Naive thymus-derived CD8-positive, alpha-beta T cell (primary cell): ENCODE measurements around the gene MAEA. TPM values are rescaled to one million over a fixed set of nuclear protein-coding genes. Genes with fewer than 3 reads are reported as not detected.

Source experiments
- ATAC-seq, 2 donors: fragments of 150-1000 bp; cut with Tn5 transposase in 1 of 2; sonication (Bioruptor Pico), chemical (Tn5 transposase) in 1 of 2; 1 replicate in 1 of 2; 2 replicates in 1 of 2; pipeline ENCODE4 v1.10.0; 2021; ENCODE audit warnings: mild to moderate bottlenecking in 2 of 2, moderate library complexity in 2 of 2
- POLR2A ChIA-PET: fragments of 350-600 bp; sonication (Branson Sonifier 250); formaldehyde crosslinking; loops from one replicate; lab custom pipeline; 2021; ENCODE audit warnings: antibody characterized with exemption; lab: Charles Lee
- DNase-seq, 10 donors: peaks; one replicate each; pipeline versions ENCODE4 v3.0.0 to v3.0.0-alpha.2; 2020 to 2022
- H3K27ac Mint-ChIP-seq, 10 donors: one replicate each; pipeline ENCODE4 v1.8.0; 2020 to 2022; ENCODE audit warnings: mild to moderate bottlenecking in 10 of 10, mixed read lengths in 10 of 10, moderate library complexity in 4 of 10, inconsistent platforms in 1 of 10
- H3K27me3 Mint-ChIP-seq, 5 donors: one replicate each; pipeline ENCODE4 v1.8.0; 2021 to 2022; ENCODE audit warnings: mixed read lengths in 5 of 5
- H3K36me3 Mint-ChIP-seq, 3 donors: one replicate each; pipeline ENCODE4 v1.8.0; 2020 to 2022; ENCODE audit warnings: mixed read lengths in 3 of 3, mild to moderate bottlenecking in 2 of 3, inconsistent platforms in 1 of 3
- H3K4me1 Mint-ChIP-seq, 4 donors: one replicate each; pipeline ENCODE4 v1.8.0; 2021 to 2022; ENCODE audit warnings: mixed read lengths in 4 of 4
- H3K4me3 Mint-ChIP-seq, 10 donors: one replicate each; pipeline ENCODE4 v1.8.0; 2020 to 2022; ENCODE audit warnings: mild to moderate bottlenecking in 10 of 10, mixed read lengths in 10 of 10, moderate library complexity in 6 of 10, inconsistent platforms in 1 of 10
- H3K9me3 Mint-ChIP-seq, 9 donors: one replicate each; pipeline ENCODE4 v1.8.0; 2020 to 2022; ENCODE audit warnings: mixed read lengths in 9 of 9, mild to moderate bottlenecking in 3 of 9, inconsistent platforms in 1 of 9, moderate library complexity in 1 of 9
- polyA plus RNA-seq, 3 donors: library from polyadenylated mRNA; unstranded; fragments of 300-500 nt; fragmentation: Illumina TruSeq; gene quantifications; one replicate each; pipeline ENCODE4 v1.2.3, GENCODE V29; 2021
- total RNA-seq, 8 experiments: library from RNA in 2 of 8; stranded (reverse) in 2 of 8; gene quantifications; one replicate each; pipeline ENCODE4 v1.2.3 and lab custom pipeline; 2021 to 2026

Gene MAEA
- total and polyA plus RNA-seq, 5 experiments from 2014 or later = 56.7 to 112 (median 75.1) TPM

GRCh38 chr4:1309261-1310010 lies 19.7 kb downstream of the MAEA start:
- H3K27ac Mint-ChIP-seq = peak overlapping the region; percentile 74 to 91 (median 86)
- DNase-seq (peak; percentile 38 to 82 (median 46)), ATAC-seq (peak; percentile 76 to 77)
- peaks cover 26 to 76% (median 66%) of the 10 kb centered on the region in 4 donors for H3K4me1 Mint-ChIP-seq
- no peaks in the 10 kb centered on the region for H3K9me3 Mint-ChIP-seq
- peaks cover 3 to 34% (median 4%) of the 10 kb centered on the region in 3 donors for H3K36me3 Mint-ChIP-seq
- H3K4me3 Mint-ChIP-seq = peak overlapping the region; percentile 76 to 91 (median 84)
- POLR2A ChIA-PET = interaction anchor here (0.6 to 2.2 kb wide), 11 partner anchors 9 to 1067 kb away, joined by 3 to 11 read pairs (median 3); partner anchors contain the start of genes CTBP1, MAEA and UVSSA
- no peaks in the 10 kb centered on the region for H3K27me3 Mint-ChIP-seq

DNA sequence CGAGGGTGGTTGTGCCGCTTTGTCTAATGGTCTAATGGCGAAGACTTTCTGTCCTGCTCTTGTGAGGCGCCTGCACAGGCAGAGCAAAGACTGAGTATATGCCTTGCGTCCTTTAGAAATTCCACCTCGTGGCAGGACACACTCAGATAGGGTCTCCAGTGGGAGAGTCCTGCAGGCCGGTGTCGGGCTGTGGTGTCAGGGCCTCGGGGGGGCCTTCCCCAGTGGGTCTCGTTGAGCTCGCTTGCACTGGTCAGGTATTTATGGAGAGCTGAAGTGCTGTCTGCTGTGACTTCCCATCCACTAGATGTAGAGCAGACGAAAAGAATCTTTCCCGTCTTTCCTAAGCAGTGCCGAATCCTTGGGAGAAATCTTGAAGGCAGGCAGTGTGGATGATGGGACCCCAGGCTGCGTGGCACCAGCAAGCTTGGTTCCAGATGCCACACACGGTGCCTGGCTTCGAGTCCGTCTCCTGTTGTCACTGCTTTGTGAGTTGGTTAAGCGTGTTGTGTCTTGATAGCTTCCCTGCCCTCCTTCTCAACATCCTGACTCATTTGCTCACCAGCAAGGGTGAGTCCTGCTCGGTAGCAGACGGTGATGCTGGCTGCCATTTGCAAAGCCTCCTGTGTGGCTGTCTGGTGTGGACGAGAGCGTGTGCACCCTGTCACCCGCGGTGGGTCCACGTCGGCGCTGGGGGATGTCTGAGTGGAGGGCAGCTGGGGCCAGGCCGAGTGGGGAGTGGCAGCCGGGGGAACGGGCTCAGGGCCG lies 20.5 kb downstream of the MAEA start:
- DNase-seq = no peak
- POLR2A ChIA-PET = interaction anchor here (0.6 to 2.2 kb wide), 5 partner anchors 17 to 419 kb away, joined by 3 to 11 read pairs (median 4); partner anchors contain the start of gene MAEA
- Mint-ChIP-seq H3K4me1 (peaks cover 22 to 73% (median 64%) of the 10 kb centered on the region in 4 donors), H3K4me3 (peak overlapping the region; percentile 62 to 91 (median 84)), H3K27me3 (no peaks in the 10 kb centered on the region), H3K9me3 (no peaks in the 10 kb centered on the region), H3K36me3 (peaks cover 3 to 39% (median 5%) of the 10 kb centered on the region in 3 donors), H3K27ac (peak overlapping the region in 8 of 10 donors; percentile 56 to 89 (median 74))
- ATAC-seq = no peak

DNA sequence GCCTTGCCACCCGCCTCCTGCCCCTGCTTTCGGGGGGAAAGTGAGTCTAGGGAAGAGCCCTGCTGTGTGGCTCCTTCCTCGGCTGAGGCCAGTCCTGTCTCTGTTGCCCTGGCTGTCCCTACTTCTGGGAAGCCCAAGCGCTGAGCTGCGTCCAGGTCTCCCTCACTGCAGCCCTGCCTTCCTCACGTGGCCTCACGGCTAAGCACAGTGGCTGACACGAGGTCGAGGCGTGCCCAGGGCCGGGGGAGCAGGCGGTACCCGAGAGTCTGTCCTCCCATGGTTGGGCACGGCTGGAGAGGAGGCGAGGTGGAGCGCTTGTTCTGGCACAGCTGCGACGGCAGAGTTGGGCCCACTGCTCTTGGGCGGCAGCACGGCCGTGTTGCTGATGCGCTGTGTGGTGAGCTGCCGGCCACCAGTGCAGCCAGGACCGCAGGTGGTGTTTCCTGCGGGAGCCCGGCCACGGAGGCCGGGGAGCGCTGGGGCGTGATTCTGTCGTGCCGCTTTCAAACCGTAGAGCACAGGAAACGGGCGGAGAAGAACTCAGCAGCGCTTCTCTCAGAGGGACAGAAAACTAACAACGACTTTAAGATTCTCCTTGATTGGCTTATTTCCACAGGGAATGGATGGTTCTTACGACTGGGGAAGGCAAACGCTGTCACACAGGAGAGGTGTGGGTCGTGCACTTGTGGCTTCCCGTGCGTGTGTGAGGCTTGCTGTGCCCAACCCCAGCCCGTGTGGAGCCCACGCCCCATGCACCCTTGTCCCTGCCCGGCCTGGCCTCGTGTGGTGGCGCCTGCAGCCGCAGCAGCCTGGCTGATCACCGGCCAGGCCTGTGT lies 21.3 kb downstream of the MAEA start:
- no peaks in the 10 kb centered on the region for H3K9me3 Mint-ChIP-seq
- H3K4me1 Mint-ChIP-seq = peaks cover 22 to 68% (median 62%) of the 10 kb centered on the region in 4 donors
- H3K36me3 Mint-ChIP-seq = peaks cover 3 to 43% (median 5%) of the 10 kb centered on the region in 3 donors
- ATAC-seq = peak; percentile 43 to 65
- H3K4me3 Mint-ChIP-seq = peak overlapping the region; percentile 28 to 91 (median 53)
- POLR2A ChIA-PET = interaction anchor here (0.6 to 1.3 kb wide), 3 partner anchors 20 to 420 kb away, joined by 3 to 4 read pairs (median 4); partner anchors contain the start of gene MAEA
- no peaks in the 10 kb centered on the region for H3K27me3 Mint-ChIP-seq
- H3K27ac Mint-ChIP-seq = peak overlapping the region in 9 of 10 donors; percentile 53 to 90 (median 81)
- peak in 5 of 10 donors; percentile 22 to 46 (median 31) for DNase-seq

DNA sequence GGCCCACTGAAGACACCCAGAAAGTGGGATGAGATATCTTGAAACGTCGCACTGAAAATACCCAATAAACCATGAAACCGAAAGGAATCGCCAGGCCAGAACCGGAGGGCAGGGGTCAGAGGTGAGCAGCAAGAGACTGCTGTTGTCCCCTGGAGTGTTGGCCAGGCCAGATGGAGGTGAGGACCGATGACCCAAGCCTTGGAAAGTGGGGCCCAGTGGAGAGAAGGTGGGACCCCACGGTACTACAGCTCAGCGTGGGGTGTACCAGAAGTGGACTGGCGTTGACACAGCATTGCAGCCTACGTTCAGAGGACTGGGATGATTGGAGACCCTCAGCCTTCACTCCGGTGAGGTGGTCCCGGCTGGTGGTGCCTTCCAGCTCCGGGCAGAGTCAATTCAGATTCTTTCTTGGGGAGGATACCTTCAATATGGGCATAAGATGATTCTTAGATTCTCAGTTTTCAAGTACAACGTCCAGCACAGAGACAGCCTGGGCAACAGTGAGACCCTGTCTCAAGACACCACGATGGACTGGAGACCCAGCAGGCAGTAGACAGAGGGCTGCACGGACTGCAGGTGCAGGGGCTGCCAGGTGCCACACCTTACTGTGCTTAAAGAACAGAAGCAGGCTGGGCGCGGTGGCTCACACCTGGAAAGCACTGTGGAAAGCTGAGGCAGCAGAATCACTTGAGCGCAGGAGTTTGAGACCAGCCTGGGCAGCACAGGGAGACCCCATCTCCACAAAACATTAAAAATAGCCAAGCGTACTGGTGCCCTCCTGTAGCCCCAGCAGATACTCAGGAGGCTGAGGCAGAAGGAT lies 23.3 kb downstream of the MAEA start:
- Mint-ChIP-seq H3K27me3 (no peaks in the 10 kb centered on the region), H3K9me3 (no peaks in the 10 kb centered on the region), H3K27ac (peak overlapping the region in 5 of 10 donors; percentile 46 to 75 (median 49)), H3K4me1 (peaks cover 17 to 63% (median 52%) of the 10 kb centered on the region in 4 donors), H3K4me3 (no peak overlapping the region), H3K36me3 (peaks cover 5 to 49% (median 6%) of the 10 kb centered on the region in 3 donors)
- DNase-seq = no peak
- POLR2A ChIA-PET = interaction anchor here (0.6 to 1.0 kb wide), 3 partner anchors 18 to 250 kb away, joined by 3 read pairs; no protein-coding TSS in a partner anchor
- no peak for ATAC-seq

- H3K27me3 Mint-ChIP-seq = no peaks in the 10 kb centered on the region
- DNase-seq = no peak
- POLR2A ChIA-PET = interaction anchor here (0.6 to 1.1 kb wide), 2 partner anchors 15 to 32 kb away, joined by 3 to 4 read pairs; partner anchors contain the start of gene UVSSA
- peaks cover 12 to 46% (median 33%) of the 10 kb centered on the region in 4 donors for H3K4me1 Mint-ChIP-seq
- peak overlapping the region in 2 of 10 donors; percentile 74 to 90 for H3K27ac Mint-ChIP-seq
- no peaks in the 10 kb centered on the region for H3K9me3 Mint-ChIP-seq
- no peak for ATAC-seq
- H3K4me3 Mint-ChIP-seq = peak overlapping the region in 1 of 10 donors; percentile 26
- H3K36me3 Mint-ChIP-seq = peaks cover 5 to 61% (median 12%) of the 10 kb centered on the region in 3 donors
These were observed 25.6 kb downstream of the MAEA start for GRCh38 chr4:1315306-1315705.

- peak overlapping the region in 7 of 10 donors; percentile 47 to 88 (median 76) for H3K27ac Mint-ChIP-seq
- POLR2A ChIA-PET = interaction anchor here (0.6 to 1.1 kb wide), 2 partner anchors 14 to 31 kb away, joined by 3 to 4 read pairs; partner anchors contain the start of gene UVSSA
- peaks cover 12 to 43% (median 30%) of the 10 kb centered on the region in 4 donors for H3K4me1 Mint-ChIP-seq
- ATAC-seq (peak; percentile 40 to 44), DNase-seq (peak in 2 of 10 donors; percentile 17 to 23)
- H3K9me3 Mint-ChIP-seq = no peaks in the 10 kb centered on the region
- H3K4me3 Mint-ChIP-seq = peak overlapping the region in 5 of 10 donors; percentile 13 to 64 (median 30)
- H3K36me3 Mint-ChIP-seq = peaks cover 5 to 67% (median 12%) of the 10 kb centered on the region in 3 donors
- no peaks in the 10 kb centered on the region for H3K27me3 Mint-ChIP-seq
These were observed 26.3 kb downstream of the MAEA start for GRCh38 chr4:1315836-1316536.

DNA sequence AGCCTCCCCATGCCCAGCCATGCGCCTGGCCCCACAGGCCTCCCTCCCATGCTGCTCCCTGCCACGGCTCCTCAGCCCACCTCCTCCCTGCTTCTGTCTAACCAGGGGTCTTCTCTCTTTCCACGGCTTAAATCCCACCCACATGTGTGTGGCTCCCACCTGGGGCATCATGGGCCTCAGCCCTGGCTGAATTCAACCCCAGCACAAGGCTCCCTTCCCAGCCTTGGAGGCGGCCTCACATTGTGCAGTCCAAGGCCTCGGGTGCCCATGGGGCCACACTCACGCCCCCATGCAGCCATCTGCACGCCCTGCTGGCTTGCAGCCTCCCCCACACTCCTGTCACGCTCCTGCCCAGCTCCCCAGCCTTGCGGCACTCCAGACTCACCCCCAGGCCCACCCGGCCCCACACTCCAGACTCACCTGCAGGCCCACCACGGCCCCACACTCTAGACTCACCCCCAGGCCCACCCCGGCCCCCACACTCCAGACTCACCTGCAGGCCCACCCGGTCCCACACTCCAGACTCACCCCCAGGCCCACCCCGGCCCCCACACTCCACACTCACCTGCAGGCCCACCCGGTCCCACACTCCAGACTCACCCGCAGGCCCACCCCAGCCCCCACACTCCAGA lies 27.0 kb downstream of the MAEA start:
- DNase-seq (no peak), ATAC-seq (no peak)
- POLR2A ChIA-PET = interaction anchor here (1.1 kb wide), 1 partner anchor 13 kb away, joined by 4 read pairs; no protein-coding TSS in a partner anchor
- Mint-ChIP-seq H3K4me3 (peak overlapping the region in 1 of 10 donors; percentile 42), H3K27me3 (no peaks in the 10 kb centered on the region), H3K27ac (peak overlapping the region in 4 of 10 donors; percentile 67 to 83 (median 74)), H3K4me1 (peaks cover 15 to 40% (median 23%) of the 10 kb centered on the region in 4 donors), H3K36me3 (peaks cover 5 to 71% (median 12%) of the 10 kb centered on the region in 3 donors), H3K9me3 (no peaks in the 10 kb centered on the region)

GRCh38 chr4:1317177-1318045 lies 27.7 kb downstream of the MAEA start:
- Mint-ChIP-seq H3K27ac (peak overlapping the region in 6 of 10 donors; percentile 15 to 78 (median 72)), H3K9me3 (no peaks in the 10 kb centered on the region), H3K4me3 (peak overlapping the region in 1 of 10 donors; percentile 42), H3K27me3 (no peaks in the 10 kb centered on the region), H3K36me3 (peaks cover 5 to 69% (median 12%) of the 10 kb centered on the region in 3 donors), H3K4me1 (peaks cover 14 to 34% (median 19%) of the 10 kb centered on the region in 4 donors)
- DNase-seq = peak in 1 of 10 donors; percentile 44
- no peak for ATAC-seq
- POLR2A ChIA-PET = interaction anchor here (1.5 kb wide), 1 partner anchor 9 kb away, joined by 3 read pairs; no protein-coding TSS in a partner anchor

GRCh38 chr4:1318046-1318375 lies 28.3 kb downstream of the MAEA start:
- POLR2A ChIA-PET = interaction anchor here (1.0 to 1.5 kb wide), 2 partner anchors 9 kb away, joined by 3 read pairs; no protein-coding TSS in a partner anchor
- Mint-ChIP-seq H3K9me3 (no peaks in the 10 kb centered on the region), H3K4me1 (peaks cover 14 to 34% (median 19%) of the 10 kb centered on the region in 4 donors), H3K36me3 (peaks cover 5 to 63% (median 12%) of the 10 kb centered on the region in 3 donors), H3K4me3 (no peak overlapping the region), H3K27ac (peak overlapping the region in 4 of 10 donors; percentile 13 to 80 (median 52)), H3K27me3 (no peaks in the 10 kb centered on the region)
- ATAC-seq (no peak), DNase-seq (peak in 1 of 10 donors; percentile 36)
